ENCODE data around the gene USH2A.

GRCh38 chr1:216178281-216178680 is 245.0 kb downstream of the USH2A start:
- no peak for TF ChIP-seq CTCF (IDR thresholded peaks at IDR 0.05)
- no peak for TF ChIP-seq POLR2A (IDR thresholded peaks at IDR 0.05)
